K562 (cell line): ENCODE measurements around the gene CBLC. TPM values are rescaled to one million over a fixed set of nuclear protein-coding genes. Genes with fewer than 3 reads are reported as not detected.
A peak's percentile ranks its signal among the peaks of the same experiment; 100 is the strongest.

Source experiments
- CCAR2 ChIP-seq: fragments of 200-400 bp; formaldehyde crosslinking; IDR thresholded peaks from 2 replicates; pipeline ENCODE4 v1.6.1; 2017; ENCODE audit warnings: mild to moderate bottlenecking, low read depth, low read length
- CREBBP ChIP-seq: IDR thresholded peaks from one replicate; pipeline ENCODE4 v1.6.1; 2012; ENCODE audit warnings: low read depth, mild to moderate bottlenecking, control low read depth, inconsistent platforms, low read length
- E2F6 ChIP-seq, 2 experiments: IDR thresholded peaks; 2 replicates each; pipeline ENCODE4 v1.6.1; 2011; ENCODE audit warnings: borderline replicate concordance in 1 of 2, control low read depth in 1 of 2, low read depth in 1 of 2, low read length in 1 of 2, mild to moderate bottlenecking in 1 of 2, mixed read lengths in 1 of 2, moderate library complexity in 1 of 2; ENCODE audit not compliant: insufficient read depth in 1 of 2, insufficient read length in 1 of 2, poor library complexity in 1 of 2, severe bottlenecking in 1 of 2; ENCODE audit errors: extremely low read depth in 1 of 2
- HDGF ChIP-seq: fragments of 450-650 bp; IDR thresholded peaks from 2 replicates; pipeline ENCODE4 v1.6.1; 2016
- KAT7 ChIP-seq: sonication (generic); formaldehyde crosslinking; IDR thresholded peaks from 2 replicates; pipeline ENCODE4 v1.8.0; 2022; ENCODE audit warnings: missing genetic modification reagents, mild to moderate bottlenecking, borderline replicate concordance
- MLX ChIP-seq, 2 experiments: fragments of 450-650 bp in 1 of 2; sonication (generic) in 1 of 2; formaldehyde crosslinking; conservative IDR thresholded peaks; 2 replicates each; pipeline versions ENCODE4 v1.4.0 to v1.8.1; 2020 to 2022; ENCODE audit warnings: mild to moderate bottlenecking in 1 of 2, missing genetic modification reagents in 1 of 2
- NR0B1 ChIP-seq: fragments of 450-650 bp; IDR thresholded peaks from one replicate; pipeline ENCODE4 v1.6.1; 2018; ENCODE audit warnings: mild to moderate bottlenecking, moderate library complexity; ENCODE audit not compliant: partially characterized antibody
- PHF21A ChIP-seq: fragments of 450-650 bp; IDR thresholded peaks from 2 replicates; pipeline ENCODE4 v1.6.1; 2017; ENCODE audit warnings: low read depth, borderline replicate concordance
- POLR2H ChIP-seq: IDR thresholded peaks from 2 replicates; pipeline ENCODE4 v1.6.1; 2016; ENCODE audit warnings: missing genetic modification characterization, low read depth, mild to moderate bottlenecking, control low read depth, missing compliant biosample characterization, moderate library complexity
- RREB1 ChIP-seq: fragments of 250-450 bp; sonication (Bioruptor Pico); IDR thresholded peaks from 2 replicates; pipeline ENCODE4 v1.4.0; 2020
- SIN3A ChIP-seq, 2 experiments: fragments of 150-350 bp in 1 of 2; IDR thresholded peaks; 2 replicates each; pipeline ENCODE4 v1.6.1; 2011 to 2016; ENCODE audit warnings: borderline replicate concordance in 2 of 2, low read depth in 2 of 2, low read length in 2 of 2, mild to moderate bottlenecking in 2 of 2, moderate library complexity in 2 of 2; ENCODE audit not compliant: control insufficient read depth in 1 of 2
- SRF ChIP-seq, 2 experiments: fragments of 250-450, 450-650 bp in 1 of 2; sonication (Bioruptor Pico) in 1 of 2; sonication (generic) in 1 of 2; formaldehyde crosslinking; IDR thresholded peaks; 2 replicates each; pipeline versions ENCODE4 v1.5.0 to v1.5.1; 2020 to 2022; ENCODE audit warnings: mild to moderate bottlenecking in 1 of 2, missing genetic modification reagents in 1 of 2
- ZNF436 ChIP-seq: fragments of 250-450, 450-650 bp; sonication (Bioruptor Pico); formaldehyde crosslinking; IDR thresholded peaks from 2 replicates; pipeline ENCODE4 v1.7.0; 2020; ENCODE audit warnings: mild to moderate bottlenecking
- ZNF507 ChIP-seq: conservative IDR thresholded peaks from 2 replicates; pipeline ENCODE4 v1.6.1; 2017; ENCODE audit warnings: missing genetic modification characterization, missing compliant biosample characterization
- ZNF551 ChIP-seq: fragments of 250-450 bp; sonication (Bioruptor Pico); IDR thresholded peaks from 2 replicates; pipeline ENCODE4 v1.5.0; 2021; ENCODE audit warnings: mild to moderate bottlenecking, moderate library complexity
- ZNF778 ChIP-seq: fragments of 450-650 bp; formaldehyde crosslinking; IDR thresholded peaks from 2 replicates; pipeline ENCODE4 v1.4.0; 2020; ENCODE audit warnings: mild to moderate bottlenecking, moderate library complexity
- polyA plus RNA-seq, 8 experiments: library from polyadenylated mRNA; depleted of rRNA in 4 of 8; stranded (reverse) in 5 of 8; unstranded in 3 of 8; fragments of >200 nt; fragmentation: Nextera tagmentation in 2 of 8; fragmentation: Illumina TruSeq in 1 of 8; extraction: Ambion mirVana in 2 of 8; extraction: Trizol in 1 of 8; gene quantifications; 2 replicates each; pipeline versions ENCODE4 v1.2.1 to v1.2.3, GENCODE V29; 2011 to 2014; ENCODE audit warnings: inconsistent platforms in 1 of 8, missing spikeins in 1 of 8
- total RNA-seq, 7 experiments: library from RNA; depleted of rRNA in 6 of 7; stranded (reverse); fragments of >200 nt in 6 of 7; fragmentation: Illumina TruSeq in 2 of 7; extraction: Trizol in 2 of 7; gene quantifications; 2 replicates each; pipeline versions ENCODE4 v1.2.1 to v1.2.3, GENCODE V29; 2011 to 2021; ENCODE audit warnings: low replicate concordance in 1 of 7

The CBLC gene
- total and polyA plus RNA-seq, 9 of the 15 experiments (the other 6 are each of a cell fraction or from before 2014, with no cell fraction given), result 0.09 TPM; not detected in 8

- TF ChIP-seq SIN3A (IDR thresholded peaks at IDR 0.05; ENCODE audit: borderline replicate concordance in 2 of 2, control insufficient read depth in 1 of 2, low read depth in 2 of 2, low read length in 2 of 2), result peak; percentile 10 to 28; a peak in 2 of 4 replicates
- peak; percentile 7 to 39 for TF ChIP-seq E2F6 (IDR thresholded peaks at IDR 0.05; ENCODE audit: borderline replicate concordance in 1 of 2, extremely low read depth in 1 of 2, insufficient read depth in 1 of 2, insufficient read length in 1 of 2, low read depth in 1 of 2, low read length in 1 of 2, poor library complexity in 1 of 2, severe bottlenecking in 1 of 2)
- TF ChIP-seq PHF21A, result no peak
- TF ChIP-seq SRF (CRISPR knock-in tag; IDR thresholded peaks at IDR 0.05), result peak in 1 of 2 experiments; percentile 50; a peak in 1 of 4 replicates
- TF ChIP-seq ZNF507, result no peak
- no peak for TF ChIP-seq KAT7 (CRISPR knock-in tag)
- no peak for TF ChIP-seq ZNF778 (CRISPR knock-in tag)
- TF ChIP-seq NR0B1, result no peak
- TF ChIP-seq RREB1, result no peak
- no peak for TF ChIP-seq CREBBP
- TF ChIP-seq CCAR2, result no peak
- TF ChIP-seq HDGF, result peak; percentile 28; the same call in 1 of the 2 replicates
- no peak for TF ChIP-seq POLR2H
- no peak for TF ChIP-seq ZNF551 (CRISPR knock-in tag)
- TF ChIP-seq ZNF436, result no peak
- TF ChIP-seq MLX (CRISPR knock-in tag; conservative IDR thresholded peaks at IDR 0.05), result 0 out of 4 replicates have a peak, but pooled peaks of 1 of the 2 experiments have one; percentile 66
Measured at GRCh38 chr19:44845612-44846454, 68.1 kb downstream of the CBLC start, which contains the start of gene NECTIN2 (continued).
